Left forelimb (tissue), 1 donor: ENCODE measurements around the gene FLCN.
"Not testable (repeated sequence)": the region's sequence is repeated elsewhere in the genome, so short reads cannot be mapped to it uniquely, and the experiment has no call there.

Experiments
- DNase-seq: peaks from one replicate; pipeline ENCODE4 v3.0.0-alpha.2; 2018; ENCODE audit warnings: low spot score

FLCN gene

GRCh38 chr17:17186051-17186450 lies 50.9 kb downstream of the FLCN start:
- no peak for DNase-seq

- not testable (repeated sequence) for DNase-seq
These were observed 51.8 kb downstream of the FLCN start for GRCh38 chr17:17184985-17185757.

GRCh38 chr17:17183744-17184143 lies 53.2 kb downstream of the FLCN start:
- DNase-seq: no peak

- DNase-seq: no peak
These were observed 54.3 kb downstream of the FLCN start for GRCh38 chr17:17182598-17183136.

- no peak for DNase-seq
These were observed 55.0 kb downstream of the FLCN start for GRCh38 chr17:17181666-17182597.

- no peak for DNase-seq
These were observed 56.0 kb downstream of the FLCN start for GRCh38 chr17:17180741-17181525.

GRCh38 chr17:17180141-17180603 lies 56.8 kb downstream of the FLCN start:
- DNase-seq: no peak

- no peak for DNase-seq
These were observed 57.6 kb downstream of the FLCN start for GRCh38 chr17:17179371-17179827.

GRCh38 chr17:17177176-17177575 lies 59.8 kb downstream of the FLCN start:
- no peak for DNase-seq

- DNase-seq: no peak
These were observed 60.6 kb downstream of the FLCN start for GRCh38 chr17:17176341-17176740.

- DNase-seq: no peak
These were observed 61.1 kb downstream of the FLCN start for GRCh38 chr17:17175917-17176316.

GRCh38 chr17:17175340-17175739 lies 61.6 kb downstream of the FLCN start:
- DNase-seq: no peak

GRCh38 chr17:17173921-17174320 lies 63.0 kb downstream of the FLCN start:
- DNase-seq: no peak

GRCh38 chr17:17172990-17173389 lies 64.0 kb downstream of the FLCN start:
- DNase-seq: no peak

GRCh38 chr17:17172001-17172939 lies 64.7 kb downstream of the FLCN start:
- no peak for DNase-seq

GRCh38 chr17:17171186-17171585 lies 65.8 kb downstream of the FLCN start:
- no peak for DNase-seq

GRCh38 chr17:17170346-17170985 lies 66.5 kb downstream of the FLCN start:
- no peak for DNase-seq

- no peak for DNase-seq
These were observed 67.6 kb downstream of the FLCN start for GRCh38 chr17:17169396-17169795.

GRCh38 chr17:17168401-17168800 lies 68.6 kb downstream of the FLCN start:
- no peak for DNase-seq

- DNase-seq: no peak
These were observed 69.0 kb downstream of the FLCN start for GRCh38 chr17:17167986-17168385.
